GM19035 (cell line): Measurements from ENCODE around the gene ULK2.

Source experiments
- ATAC-seq: cut with Tn5 transposase; IDR thresholded peaks from one replicate; pipeline ENCODE4 v1.9.1; 2021; ENCODE audit not compliant: unreplicated experiment

Gene ULK2

GRCh38 chr17:19750020-19750572 lies 117.6 kb downstream of the ULK2 start:
- no peak for ATAC-seq

GRCh38 chr17:19748807-19749193 lies 118.9 kb downstream of the ULK2 start:
- no peak for ATAC-seq

GRCh38 chr17:19747829-19748806 lies 119.6 kb downstream of the ULK2 start, which contains the start of gene ALDH3A1:
TSS of gene ALDH3A1 (minus strand) at chr17:19748298. CDS start at chr17:19745129, 3,169 bp downstream.
- ATAC-seq: no peak

- no peak for ATAC-seq
Measured at GRCh38 chr17:19747159-19747719, 120.5 kb downstream of the ULK2 start.

- no peak for ATAC-seq
Measured at GRCh38 chr17:19746517-19746916, 121.2 kb downstream of the ULK2 start.

- ATAC-seq: no peak
Measured at GRCh38 chr17:19744922-19745757, 122.6 kb downstream of the ULK2 start.

GRCh38 chr17:19744492-19744891 lies 123.2 kb downstream of the ULK2 start:
- ATAC-seq: no peak

GRCh38 chr17:19743101-19744100 lies 124.3 kb downstream of the ULK2 start:
- no peak for ATAC-seq

- ATAC-seq: no peak
Measured at GRCh38 chr17:19742495-19742894, 125.2 kb downstream of the ULK2 start.

GRCh38 chr17:19741832-19742457 lies 125.8 kb downstream of the ULK2 start:
- no peak for ATAC-seq

- no peak for ATAC-seq
Measured at GRCh38 chr17:19740933-19741332, 126.8 kb downstream of the ULK2 start.

GRCh38 chr17:19739241-19740201 lies 128.2 kb downstream of the ULK2 start:
- ATAC-seq: no peak

GRCh38 chr17:19738757-19739156 lies 129.0 kb downstream of the ULK2 start:
- no peak for ATAC-seq

- no peak for ATAC-seq
Measured at GRCh38 chr17:19738073-19738449, 129.7 kb downstream of the ULK2 start.

- no peak for ATAC-seq
Measured at GRCh38 chr17:19737305-19738072, 130.2 kb downstream of the ULK2 start.

GRCh38 chr17:19736071-19736470 lies 131.7 kb downstream of the ULK2 start:
- no peak for ATAC-seq

- no peak for ATAC-seq
Measured at GRCh38 chr17:19733953-19734526, 133.7 kb downstream of the ULK2 start.
